ENCODE data around the gene NPAS3.

GRCh38 chr14:33230021-33230420, 291.3 kb downstream of the NPAS3 start:
- TF ChIP-seq CTCF (IDR thresholded peaks at IDR 0.05) (no peak), POLR2A (IDR thresholded peaks at IDR 0.05) (no peak)
